NCI-H1105 (cell line): ENCODE results near the gene ZNF683.
"Not testable (repeated sequence)": the region's sequence is repeated elsewhere in the genome, so short reads cannot be mapped to it uniquely, and the experiment has no call there.

ENCODE experiments used
- DNase-seq: peaks from one replicate; lab custom pipeline; 2025; lab: John Stamatoyannopoulos, UW

Gene ZNF683

GRCh38 chr1:26384076-26384475 is 11.5 kb upstream of the ZNF683 start:
- no peak for DNase-seq

- no peak for DNase-seq
Observed at GRCh38 chr1:26378879-26379251, 6.3 kb upstream of the ZNF683 start.

- no peak for DNase-seq
Observed at GRCh38 chr1:26378088-26378878, 5.7 kb upstream of the ZNF683 start.

- no peak for DNase-seq
Observed at GRCh38 chr1:26376050-26376449, 3.5 kb upstream of the ZNF683 start.

GRCh38 chr1:26375081-26375480 is 2.5 kb upstream of the ZNF683 start:
- DNase-seq, result no peak

- not testable (repeated sequence) for DNase-seq
Observed at GRCh38 chr1:26374361-26374760, 1.8 kb upstream of the ZNF683 start.

- no peak for DNase-seq
Observed at GRCh38 chr1:26373789-26374188, 1.2 kb upstream of the ZNF683 start.

GRCh38 chr1:26373281-26373680 is 731 bp upstream of the ZNF683 start:
- no peak for DNase-seq

GRCh38 chr1:26372039-26372438 is 511 bp downstream of the ZNF683 start:
- no peak for DNase-seq

GRCh38 chr1:26370591-26371382 is 1.8 kb downstream of the ZNF683 start:
- no peak for DNase-seq

GRCh38 chr1:26368486-26368885 is 4.1 kb downstream of the ZNF683 start:
- DNase-seq, result no peak

GRCh38 chr1:26368006-26368405 is 4.5 kb downstream of the ZNF683 start:
- DNase-seq, result no peak

- no peak for DNase-seq
Observed at GRCh38 chr1:26367441-26367840, 5.1 kb downstream of the ZNF683 start.

- no peak for DNase-seq
Observed at GRCh38 chr1:26364956-26365355, 7.6 kb downstream of the ZNF683 start.

- DNase-seq, result peak; percentile 70
Observed at GRCh38 chr1:26363549-26364448, 8.8 kb downstream of the ZNF683 start.

GRCh38 chr1:26362331-26362730 is 10.2 kb downstream of the ZNF683 start:
- DNase-seq, result no peak

- no peak for DNase-seq
Observed at GRCh38 chr1:26361605-26362122, 10.9 kb downstream of the ZNF683 start.

GRCh38 chr1:26360807-26361604 is 11.5 kb downstream of the ZNF683 start:
- DNase-seq, result no peak

GRCh38 chr1:26359981-26360806 is 12.4 kb downstream of the ZNF683 start:
- DNase-seq, result no peak
